ENCODE results near the gene GCHFR.

The GCHFR gene

DNA sequence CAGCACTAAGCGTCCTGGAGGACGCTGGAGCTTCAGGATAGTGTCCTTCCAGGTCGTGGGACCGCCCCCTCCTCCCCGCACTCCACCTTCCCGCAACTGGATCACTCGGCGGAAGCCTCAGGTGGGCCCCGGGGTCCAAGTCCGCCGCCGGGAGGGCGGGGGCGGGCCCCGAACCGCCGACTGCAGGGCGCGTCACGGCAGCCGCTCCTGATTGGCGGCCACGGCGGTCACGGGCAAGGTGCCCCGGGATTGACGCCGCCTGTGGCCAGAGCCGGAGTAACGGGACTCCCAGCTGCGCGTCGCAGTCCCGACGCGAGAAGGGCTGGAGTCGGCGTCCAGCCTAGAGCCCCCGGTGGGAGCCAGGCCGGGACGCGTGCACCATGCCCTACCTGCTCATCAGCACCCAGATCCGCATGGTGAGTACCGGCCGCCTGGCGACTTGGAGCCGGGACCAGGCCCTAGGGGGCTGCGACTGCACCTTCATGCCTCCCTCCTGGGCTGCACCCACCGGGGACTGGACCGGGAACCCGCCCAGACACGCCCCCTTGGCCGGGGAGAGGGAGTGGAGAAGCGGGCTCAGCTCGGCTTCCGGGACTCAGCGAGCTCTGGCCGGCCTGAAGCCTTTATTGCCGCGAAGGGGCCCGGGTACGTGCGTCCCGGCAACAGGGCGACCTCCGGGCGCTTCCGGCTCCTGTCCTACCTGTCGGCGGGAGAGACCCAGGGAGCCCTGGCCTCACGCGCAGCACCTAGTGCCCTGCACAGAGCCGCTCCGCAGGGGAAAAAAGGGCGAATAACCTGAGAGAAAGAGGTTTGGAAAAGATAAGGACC is at the start of gene GCHFR:
Gene GCHFR (plus strand): TSS at position 268 of the 828 bp plus-strand sequence. CDS start 113 bp downstream, at position 381.
- DNase-seq: peak; percentile 62 to 88

DNA sequence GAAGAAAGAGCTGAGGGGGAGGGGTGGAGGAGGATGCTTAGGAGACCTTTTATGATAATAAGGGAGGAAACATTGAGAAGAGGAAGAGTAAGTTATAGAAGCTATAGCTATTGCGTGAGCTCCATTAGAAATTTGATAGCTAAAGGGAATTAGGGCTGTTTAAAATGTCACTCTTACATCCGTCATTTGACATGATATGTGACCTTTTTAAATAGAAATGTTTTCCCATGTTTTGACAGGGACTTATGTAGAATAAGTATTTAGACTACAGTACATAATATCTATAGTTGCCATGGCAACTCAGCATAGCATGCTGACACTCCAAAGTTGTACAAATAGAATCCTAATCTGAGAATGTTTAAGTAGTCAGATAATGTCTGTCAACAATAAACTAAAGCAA is 49.7 kb upstream of the GCHFR start:
- DNase-seq: no peak

DNA sequence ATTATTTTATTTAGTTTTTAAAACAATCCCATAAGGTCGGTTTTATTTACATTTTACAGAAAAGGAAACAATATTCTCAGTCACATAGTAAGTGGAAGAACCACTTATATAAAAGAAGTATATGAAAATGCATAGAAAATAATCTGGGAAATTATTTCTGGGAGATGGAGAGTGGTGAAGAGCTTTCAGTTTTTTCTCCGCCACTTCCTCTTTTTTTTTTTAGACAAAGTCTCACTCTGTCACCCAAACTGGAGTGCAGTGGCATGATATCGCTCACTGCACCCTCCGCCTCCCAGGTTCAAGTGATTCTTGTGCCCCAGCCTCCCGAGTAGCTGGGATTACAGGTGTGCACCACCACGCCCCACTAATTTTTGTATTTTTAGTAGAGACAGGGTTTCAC is 47.7 kb upstream of the GCHFR start:
- DNase-seq: no peak

DNA sequence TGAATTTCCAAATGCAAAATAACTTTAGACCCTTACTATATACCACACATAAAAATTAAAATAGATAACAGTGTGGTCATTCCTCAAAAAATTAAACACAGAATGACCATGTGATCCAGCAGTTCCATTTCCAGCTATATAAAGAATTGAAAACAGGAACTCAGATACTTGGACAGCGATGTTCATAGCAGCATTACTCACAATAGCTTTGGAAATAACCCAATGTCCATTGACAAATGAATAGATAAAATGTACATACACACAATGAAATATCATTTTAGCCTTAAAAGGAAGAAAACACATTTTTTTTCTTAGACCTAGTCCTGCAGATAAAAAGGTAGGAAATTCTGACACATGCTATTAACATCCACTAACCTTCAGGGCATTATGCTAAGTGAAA is 42.2 kb upstream of the GCHFR start:
- no peak for DNase-seq

DNA sequence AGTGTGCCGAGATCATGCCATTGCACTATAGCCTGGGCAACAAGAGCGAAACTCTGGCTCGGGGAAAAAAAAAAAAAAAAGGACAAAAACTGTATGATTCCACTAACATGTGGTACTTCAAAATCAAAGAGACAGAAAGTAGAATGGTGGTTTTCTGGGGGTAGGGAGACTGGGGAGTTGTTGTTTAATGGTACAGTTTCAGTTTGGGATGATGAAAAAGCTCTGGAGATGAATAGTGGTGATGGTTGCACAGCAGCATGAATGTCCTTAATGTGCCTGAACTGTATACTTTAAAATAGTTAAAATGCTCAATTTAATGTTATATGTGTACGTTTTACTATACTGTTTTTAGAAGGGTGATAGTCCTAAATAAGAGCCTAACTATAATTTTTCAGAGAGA is 41.5 kb upstream of the GCHFR start:
- DNase-seq: no peak

DNA sequence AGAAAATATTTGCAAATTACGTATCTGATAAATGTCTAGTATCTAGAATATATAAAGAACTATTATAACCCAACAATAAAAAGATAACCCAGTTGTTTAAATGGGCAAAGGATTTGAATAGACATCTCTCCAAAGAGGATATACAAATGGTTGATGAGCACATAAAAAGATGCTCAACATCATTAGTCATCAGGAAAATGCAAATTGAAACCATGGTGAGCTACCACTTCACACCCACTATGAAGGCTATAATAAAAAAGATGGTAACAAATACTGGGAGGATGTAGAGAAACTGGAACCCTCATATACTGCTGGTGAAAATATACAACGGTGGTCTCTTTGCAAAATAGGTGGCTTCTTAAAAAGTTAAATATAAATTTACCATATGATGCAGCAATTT is 40.9 kb upstream of the GCHFR start:
- DNase-seq: peak; percentile 7 to 25

DNA sequence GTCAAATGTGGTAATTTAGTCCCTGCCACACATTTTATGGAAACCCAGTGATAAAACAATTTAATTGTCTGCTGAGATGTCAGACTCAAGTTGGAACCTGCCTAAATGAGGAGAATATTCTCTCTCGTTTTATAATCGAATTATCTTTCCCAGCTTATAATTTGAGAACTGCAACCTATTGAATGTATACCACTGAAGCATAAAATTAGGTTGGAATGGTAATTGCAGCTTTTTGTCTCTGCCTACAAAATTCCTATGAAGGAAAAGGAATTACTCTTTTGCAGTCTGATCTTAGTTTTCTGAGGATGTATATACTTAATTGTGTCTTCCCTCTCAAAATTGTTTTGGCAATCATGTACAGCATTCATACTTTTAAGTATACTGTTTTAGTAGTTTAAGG is 39.9 kb upstream of the GCHFR start:
- no peak for DNase-seq

DNA sequence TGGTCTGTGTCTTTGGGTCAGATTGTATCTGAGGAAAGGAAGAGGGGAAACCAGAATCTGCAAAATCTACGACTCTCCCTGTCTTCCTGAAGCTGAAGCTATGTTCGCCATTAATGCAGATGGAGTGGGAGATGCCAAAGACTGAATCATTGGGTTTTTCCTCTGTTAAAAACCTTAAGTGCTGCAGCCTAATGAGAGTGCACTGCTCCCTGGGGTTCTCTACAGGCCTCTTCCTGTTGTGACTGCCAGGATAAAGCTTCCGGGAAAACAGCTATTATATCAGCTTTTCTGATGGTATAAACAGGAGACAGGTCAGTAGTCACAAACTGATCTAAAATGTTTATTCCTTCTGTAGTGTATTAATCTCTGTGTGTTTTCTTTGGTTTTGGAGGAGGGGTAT is 32.8 kb upstream of the GCHFR start:
- DNase-seq: no peak

DNA sequence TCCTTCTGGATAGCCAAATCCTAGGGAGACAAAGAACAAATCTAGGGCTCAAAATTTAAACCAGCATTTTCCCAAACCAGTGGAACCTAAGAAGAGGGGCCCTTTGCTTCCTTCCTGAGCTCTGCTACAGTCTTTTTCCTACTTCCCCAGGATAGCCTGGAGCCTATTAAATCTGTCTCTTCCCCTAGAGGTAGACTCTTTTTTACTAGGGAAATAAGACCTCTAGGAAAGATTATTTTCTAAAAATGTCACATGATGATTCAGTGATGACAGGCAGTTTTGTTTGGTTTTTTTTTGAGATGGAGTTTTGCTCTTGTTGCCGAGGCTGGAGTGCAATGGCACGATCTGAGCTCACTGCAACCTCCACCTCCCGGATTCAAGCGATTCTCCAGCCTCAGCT is 27.3 kb upstream of the GCHFR start:
- DNase-seq: no peak

DNA sequence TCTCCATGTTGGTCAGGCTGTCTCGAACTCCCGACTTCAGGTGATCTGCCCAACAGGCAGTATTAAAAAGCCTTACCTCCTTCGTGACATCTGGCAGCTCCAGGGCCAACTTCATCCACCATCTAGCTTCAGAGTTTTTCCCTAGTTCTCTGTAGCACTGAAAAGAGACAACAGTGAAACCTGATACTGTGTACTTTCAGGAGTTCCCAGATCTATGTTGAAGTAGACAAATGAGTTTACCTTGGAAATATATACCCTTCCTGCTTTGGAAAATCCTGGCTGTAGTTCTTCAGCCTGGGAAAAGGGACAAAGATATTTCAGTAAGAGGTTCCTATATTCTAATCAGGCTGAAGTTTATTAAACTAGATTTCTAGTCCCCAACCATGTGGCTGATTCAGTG is 26.8 kb upstream of the GCHFR start:
- peak; percentile 74 to 77 for DNase-seq

DNA sequence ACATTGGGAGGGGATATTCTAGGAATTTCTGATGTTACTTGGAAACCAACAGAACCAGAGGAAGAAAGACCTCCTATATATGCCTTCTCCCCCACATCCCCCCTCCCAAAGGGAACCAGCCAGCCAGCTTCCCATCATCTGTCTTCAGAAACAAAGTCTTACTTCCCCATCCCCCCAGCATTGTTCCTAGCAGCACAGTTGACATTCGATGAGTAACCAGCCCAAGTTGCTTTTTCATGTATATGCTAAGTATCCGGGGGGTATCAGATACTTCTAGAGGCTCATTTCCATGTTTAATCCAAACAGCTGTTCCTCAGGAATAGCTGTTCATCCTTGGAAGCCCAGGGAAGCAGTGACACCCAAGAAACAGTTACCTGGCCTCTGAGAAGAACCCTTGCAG is 24.8 kb upstream of the GCHFR start:
- DNase-seq: no peak

DNA sequence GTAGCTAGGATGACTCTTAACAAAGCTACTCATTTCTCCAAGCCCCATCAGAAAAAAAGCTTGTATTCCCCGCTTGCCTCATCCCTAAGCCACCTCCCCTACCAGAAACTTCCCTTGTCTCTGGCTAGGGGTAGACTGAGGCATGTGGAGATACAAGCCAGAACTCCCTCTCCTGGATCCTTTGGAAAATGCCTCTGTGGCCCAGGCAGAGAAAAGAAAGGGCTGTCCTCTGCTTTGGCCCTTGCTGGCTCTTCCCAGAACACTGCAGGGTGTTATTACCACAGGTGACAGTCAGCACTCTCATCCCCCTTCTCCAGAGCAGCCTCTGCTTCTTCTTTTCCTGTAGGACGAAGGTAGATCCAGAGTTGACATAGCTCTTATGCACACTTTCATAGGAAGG is 24.0 kb upstream of the GCHFR start:
- DNase-seq: no peak

DNA sequence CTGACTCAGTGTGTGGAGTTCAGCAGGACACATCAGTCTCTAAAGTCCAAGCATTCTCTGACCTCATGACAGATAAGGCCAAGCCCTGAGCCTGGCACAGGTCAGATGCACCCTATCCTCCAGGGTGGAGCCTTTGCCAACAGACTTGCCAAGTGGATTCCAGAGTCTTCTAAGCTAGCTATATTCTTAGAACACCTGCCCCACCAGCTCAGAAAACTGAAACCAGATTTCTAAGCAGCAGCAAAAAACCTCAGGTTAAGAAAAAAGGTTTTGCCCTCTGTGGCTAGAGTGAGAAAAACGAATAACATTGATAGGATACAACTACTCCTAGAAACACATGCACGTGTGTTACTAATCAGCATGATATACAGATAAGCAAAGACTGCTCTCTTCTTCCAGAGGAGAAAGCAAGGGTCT is 20.4 kb upstream of the GCHFR start:
- no peak for DNase-seq

DNA sequence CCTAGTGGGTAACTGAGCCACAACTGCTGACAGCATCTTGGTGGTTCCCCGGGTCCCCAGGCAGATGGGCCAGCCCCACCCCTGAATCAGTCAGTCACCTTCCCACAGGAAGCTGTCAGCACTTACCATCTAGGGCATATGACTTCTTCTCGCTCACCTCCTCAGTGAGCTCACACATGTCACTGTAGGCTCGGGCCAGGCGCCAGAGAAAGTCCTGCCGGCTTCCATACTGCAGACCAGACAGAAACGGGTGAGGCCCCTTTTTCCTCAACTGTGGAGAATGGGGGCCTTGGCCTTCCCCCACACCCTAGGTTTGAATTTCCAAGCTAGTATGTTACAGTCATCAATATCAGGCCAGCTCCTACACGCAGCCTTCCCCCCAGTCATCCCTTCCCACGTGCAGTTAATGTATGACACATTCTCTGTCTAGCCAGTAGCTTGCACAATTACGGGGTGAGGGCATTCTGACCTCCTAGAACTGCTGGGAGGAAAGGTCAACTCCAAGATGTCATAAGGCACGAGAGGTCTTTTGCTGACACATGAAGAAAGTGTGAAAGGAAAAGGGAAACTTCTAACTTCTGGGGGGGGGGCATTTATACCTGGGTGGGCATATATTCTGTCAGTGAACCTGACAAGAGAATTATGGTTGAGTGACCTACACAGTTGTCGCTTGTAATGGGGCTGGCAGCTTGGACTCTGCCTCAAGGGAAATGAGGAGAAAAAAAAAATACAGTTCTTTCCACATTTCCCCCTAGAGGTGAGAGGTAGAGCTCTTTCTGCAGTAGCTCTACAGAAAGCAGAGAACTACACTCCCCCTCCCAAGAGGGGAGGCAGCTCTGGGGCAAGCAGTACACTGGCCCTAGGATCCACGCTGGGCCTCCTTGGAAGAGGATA is 19.7 kb upstream of the GCHFR start:
- DNase-seq: no peak

DNA sequence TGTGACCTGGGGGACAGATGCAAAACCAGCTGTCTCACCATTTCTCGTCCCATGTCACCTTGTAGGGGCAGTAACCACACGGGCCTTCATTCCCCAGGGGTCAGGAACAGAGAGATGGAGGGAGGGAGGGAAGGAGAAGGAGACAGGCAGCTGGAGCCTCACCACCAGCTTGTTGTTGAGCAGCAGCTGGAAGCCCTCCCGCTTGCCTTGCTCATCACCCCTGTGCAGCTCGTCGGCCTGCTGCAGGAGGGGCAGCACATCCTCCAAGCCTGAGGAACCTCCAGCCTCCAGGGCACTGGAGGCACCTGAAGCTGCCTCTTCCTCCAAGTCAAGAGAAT is 19.1 kb upstream of the GCHFR start:
- DNase-seq: no peak

DNA sequence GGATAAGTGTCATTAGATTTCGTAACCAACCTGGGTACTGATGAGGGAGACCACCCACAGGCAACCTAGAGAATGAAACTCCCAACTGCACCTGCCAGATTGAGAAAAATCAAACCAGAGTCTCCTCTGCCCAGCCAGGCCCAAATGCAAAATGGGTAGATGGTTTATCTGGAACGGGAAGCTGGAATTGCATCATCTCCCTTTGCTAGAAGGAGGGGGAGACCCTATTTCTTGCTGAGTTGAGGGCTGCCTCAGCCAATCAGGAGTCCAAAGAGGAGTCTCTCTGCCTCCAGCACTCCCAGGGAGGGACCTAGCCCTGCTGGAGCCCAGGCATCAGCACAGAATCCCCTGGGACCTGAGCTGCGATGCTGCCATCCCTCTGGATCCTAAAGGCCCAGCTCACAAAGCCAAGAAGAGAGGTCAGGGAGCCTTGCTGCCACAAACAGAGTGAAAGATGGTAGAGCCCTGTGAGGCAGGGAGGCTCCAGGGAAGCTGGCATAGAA is 16.9 kb upstream of the GCHFR start:
- DNase-seq: peak in 1 of 2 experiments; percentile 14

DNA sequence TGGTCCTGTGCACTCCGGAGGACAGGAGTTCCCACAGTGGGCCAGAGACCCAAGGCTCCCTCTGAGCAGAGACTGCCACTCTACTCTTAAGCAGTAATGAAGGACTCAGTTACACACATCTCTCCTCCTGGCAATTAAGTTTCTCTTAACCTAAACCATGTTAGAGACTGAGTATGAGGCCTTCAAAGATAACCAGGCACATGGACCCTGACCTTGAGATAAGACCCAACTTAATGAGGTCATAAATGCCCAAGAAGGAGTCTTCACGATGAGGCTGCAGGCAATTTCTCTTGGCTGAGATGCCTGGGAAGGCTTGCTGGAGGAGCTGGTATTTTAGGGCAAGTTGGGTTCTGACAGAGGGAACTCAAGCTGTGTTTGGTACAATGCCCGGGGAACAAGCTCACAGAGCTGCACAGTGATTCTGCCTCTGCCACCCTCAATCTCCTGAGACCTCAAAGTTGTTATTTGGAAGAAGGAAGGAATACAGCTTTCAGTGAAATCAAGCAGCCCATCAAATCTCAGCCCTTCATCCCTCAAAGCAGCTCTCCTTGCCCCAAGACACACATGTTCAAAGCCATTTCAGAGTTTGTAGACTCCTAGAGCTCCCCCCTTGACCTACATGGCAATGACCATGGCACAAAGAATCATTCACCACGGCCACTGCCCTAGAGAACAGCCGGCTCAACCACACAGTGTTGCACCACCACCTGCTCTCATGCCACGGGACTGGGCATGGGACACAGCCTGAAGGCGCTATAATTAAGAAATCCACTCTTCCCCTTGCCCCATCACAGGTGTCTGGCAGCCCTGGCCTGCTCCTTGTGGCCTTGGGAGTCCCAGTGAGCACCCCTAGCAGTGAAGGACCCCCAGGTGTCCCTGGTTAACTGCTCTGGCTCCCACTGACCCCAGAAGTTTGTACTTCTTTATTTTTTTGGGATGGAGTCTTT is 15.9 kb upstream of the GCHFR start:
- DNase-seq: no peak

DNA sequence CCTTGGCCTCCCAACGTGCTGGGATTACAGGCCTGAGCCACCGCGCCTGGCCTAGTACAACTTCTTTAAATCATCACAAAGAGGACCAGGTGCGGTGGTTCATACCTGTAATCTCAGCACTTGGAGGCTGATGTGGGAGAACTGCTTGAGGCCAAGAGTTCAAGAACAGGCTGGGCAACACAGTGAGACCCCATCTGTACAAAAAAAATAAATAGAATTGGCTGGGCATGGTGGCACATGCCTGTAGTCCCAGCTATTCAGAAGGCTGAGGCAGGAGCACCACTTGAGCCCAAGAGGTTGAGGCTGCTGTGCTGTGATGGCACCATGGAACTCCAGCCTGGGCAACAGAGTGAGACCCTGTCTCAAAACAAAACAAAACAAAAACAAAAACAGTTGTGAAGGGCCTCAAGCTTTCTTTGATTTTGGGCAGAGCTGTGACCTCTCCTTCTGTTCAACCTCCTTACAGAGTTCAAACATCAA is 14.7 kb upstream of the GCHFR start:
- DNase-seq: no peak

DNA sequence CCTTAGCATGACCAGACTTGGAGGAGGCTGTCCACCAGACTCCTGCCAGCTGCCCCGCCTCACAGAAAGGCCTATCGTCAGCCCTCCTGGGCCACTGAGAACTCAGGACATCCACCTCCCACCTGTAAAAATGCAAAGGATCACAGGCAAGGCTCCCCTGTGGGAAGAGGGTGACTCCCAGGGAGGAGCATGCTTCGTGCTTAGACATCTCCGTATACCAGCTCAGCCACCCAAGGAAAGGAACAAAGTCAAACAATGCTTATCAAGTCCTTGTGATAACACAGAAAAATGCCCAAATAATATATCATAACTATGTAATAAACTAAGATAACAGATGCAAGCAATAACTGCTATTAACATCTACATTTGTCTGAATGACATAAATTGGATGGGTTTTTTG is 13.0 kb upstream of the GCHFR start:
- no peak for DNase-seq

DNA sequence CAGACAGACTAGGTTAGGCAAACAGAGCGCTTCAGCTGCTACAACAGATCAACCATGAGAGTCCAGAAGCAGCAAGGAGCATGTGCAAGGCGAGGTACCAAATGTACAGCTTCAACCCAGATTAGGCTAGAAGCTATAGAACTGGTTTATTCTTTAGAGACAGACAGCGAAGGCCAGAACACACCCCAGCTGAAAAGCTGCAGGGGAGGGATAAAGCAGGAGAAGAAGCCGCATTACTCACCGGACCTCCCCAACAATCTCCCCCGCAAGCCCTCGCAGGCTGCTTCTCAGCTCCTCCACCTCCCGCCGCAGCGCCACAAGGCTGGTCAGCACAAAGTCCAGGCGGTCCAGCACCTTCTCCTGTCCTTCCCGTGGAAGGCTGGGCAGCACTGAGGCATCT is 12.1 kb upstream of the GCHFR start:
- no peak for DNase-seq

DNA sequence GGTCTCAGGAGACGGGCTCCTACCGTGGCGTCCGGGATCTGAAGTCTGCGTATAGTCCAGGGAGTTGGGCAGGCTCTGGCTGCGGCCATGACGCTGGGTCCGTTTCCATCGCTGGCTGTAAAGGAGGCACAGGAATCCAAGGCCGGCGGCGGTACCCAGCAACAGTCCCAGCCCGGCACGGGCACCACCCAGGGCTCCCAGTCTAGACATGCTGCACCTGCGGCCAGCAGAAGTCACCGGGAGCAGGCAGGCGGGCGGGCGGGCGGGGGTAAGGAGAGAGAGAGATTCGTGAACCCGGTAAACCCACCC is 9.3 kb upstream of the GCHFR start:
- peak in 1 of 2 experiments; percentile 38 for DNase-seq

DNA sequence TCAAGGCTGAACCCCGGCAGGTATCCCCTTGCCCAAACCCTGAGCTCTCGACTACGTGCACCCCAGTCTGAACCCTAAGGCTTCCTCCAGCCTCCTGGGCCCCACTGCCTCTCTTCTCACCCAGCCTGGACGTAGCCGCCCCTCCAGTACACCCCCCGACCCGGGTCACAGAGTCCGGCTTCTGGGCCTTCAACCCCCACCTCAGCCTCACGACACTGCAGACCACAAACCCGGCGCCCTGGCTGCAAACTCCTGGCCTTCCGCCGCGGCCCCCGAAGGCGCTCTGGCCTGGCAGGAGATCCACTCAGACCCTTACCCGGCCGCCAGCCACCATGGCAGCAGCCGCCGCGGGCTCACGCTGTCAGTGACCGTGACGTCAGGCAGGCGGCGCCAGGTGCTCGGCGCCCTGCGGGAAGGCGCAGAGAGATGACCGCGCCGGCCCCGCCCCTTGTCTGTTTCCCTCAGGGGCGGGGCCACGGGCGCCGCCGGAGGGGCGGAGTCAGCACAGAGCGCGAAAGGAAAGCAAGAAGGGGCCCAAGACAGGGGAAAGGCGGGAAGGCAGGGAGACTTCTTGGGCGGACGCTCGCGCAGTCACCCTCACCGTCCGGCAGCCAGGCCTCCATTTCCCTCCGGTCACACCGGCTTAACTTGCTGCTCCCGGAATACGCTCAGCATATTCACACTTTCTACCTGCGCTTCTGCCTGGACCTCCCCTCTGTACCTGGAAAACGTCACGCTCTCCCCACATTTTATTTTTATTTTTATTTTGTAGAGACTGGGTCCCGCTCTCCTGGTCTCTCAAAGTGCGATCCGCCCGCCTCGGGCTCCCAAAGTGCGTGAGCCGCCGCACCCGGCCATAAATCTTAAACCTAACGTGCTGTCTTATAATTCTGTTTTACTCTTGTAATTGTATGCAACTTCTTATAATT is 8.7 kb upstream of the GCHFR start, which contains the start of gene RMDN3:
Gene RMDN3 (minus strand): TSS at position 372 of the 929 bp plus-strand sequence. CDS start 471 bp downstream, outside the sequence.
- DNase-seq: peak; percentile 77 to 96

Measured in NCI-H526 (cell line).